GM18909 (cell line): ENCODE measurements around the gene NARS2.
"Not testable (repeated sequence)": the region's sequence is repeated elsewhere in the genome, so short reads cannot be mapped to it uniquely, and the experiment has no call there.

ENCODE experiments used
- ATAC-seq: cut with Tn5 transposase; IDR thresholded peaks from one replicate; pipeline ENCODE4 v1.9.1; 2021; ENCODE audit warnings: mild to moderate bottlenecking; ENCODE audit not compliant: unreplicated experiment, poor library complexity

The NARS2 gene

DNA sequence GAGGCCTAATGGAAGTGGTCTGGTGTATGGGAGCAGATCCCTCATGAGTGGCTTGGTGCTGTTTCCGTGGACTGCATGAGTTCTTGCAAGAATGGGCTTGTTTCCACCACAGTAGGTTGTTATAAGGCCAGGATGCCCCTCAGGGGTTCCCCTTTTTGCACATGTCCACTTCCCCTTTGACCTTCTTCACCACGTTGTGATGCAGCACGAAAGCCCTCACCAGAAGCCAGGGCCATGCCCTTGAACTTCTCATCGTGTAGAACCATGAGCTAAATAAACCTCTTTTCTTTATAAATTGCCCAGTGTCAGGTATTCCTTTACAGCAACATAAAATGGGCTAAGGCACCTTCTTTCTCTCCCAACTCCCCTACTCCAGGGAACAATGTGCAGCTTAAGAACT is 2.8 kb upstream of the NARS2 start:
- no peak for ATAC-seq

DNA sequence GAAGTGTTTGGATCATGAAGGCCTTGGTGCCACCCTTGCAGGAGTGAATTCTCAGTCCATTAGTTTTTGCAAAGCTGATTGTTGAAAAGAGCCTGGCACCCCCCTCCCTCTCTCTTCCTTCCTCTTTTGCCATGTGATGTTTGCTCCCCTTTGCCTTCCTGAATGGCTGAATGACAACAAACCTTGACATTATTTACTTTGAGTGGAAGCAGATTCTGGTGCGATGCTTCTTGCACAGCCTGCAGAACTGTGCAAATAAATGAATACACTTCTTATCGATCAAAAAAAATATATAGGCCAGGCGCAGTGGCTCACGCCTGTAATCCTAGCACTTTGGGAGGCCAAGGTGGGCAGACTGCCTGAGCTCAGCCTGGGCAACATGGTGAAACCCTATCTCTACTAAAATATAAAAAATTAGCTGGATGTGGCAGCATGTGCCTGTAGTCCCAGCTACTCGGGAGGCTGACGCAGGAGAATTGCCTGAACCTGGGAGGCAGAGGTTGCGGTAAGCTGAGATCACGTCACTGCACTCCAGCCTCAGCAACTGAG is 2.0 kb upstream of the NARS2 start:
- ATAC-seq = no peak

DNA sequence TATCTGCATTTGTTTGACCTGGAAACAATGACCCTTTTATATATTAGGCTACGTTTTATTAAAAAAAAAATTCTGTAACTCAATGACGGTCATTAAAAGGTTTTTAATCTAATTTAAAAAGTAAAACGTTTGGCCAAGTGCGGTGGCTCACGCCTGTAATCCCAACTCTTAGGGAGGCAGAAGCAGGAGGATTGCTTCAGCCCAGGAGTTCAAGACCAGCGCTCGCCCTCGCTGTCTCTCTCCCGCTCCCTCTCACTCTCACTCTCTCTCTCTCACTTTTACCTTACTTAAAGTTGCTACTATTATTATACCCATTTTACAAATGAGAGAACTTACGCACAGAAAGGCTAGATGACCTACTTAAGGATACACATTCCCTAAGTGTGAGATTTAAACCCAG is 814 bp upstream of the NARS2 start:
- ATAC-seq = no peak

DNA sequence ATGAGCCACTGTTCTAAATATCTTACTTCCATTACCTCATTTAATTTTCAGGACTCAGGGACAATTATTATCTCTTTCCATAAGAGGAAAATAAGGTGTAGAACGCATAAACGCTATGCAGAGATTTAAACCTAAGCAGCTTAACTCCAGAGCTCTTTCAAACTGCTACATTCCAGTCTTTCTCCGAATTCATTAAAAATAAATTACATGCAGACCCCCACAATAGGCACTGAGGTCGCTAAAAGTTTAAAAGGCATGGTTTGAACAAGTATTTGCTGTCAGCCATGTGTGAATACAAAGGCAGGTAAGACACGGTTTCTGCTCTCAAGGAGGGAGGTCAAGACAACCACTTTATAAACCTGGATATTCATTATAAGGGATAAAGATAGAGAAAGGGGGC is 983 bp downstream of the NARS2 start:
- ATAC-seq = no peak

DNA sequence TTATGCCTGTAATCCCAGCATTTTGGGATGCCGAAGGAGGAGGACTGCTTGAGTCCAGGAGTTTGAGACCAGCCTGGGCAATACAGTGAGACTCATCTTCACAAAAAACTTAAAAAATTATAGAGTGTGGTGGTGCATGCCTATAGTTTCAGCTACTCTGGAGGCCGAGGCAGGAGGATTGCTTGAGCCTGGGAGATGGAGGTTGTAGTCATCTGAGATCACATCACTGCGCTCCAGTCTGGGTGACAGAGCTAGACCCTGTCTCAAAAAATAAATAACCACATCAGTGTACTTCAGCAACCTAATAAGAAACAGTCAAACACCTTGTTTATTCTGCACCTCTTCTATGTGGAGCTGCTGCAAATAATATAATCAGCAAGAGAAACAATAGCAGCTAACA is 1.4 kb downstream of the NARS2 start:
- no peak for ATAC-seq

DNA sequence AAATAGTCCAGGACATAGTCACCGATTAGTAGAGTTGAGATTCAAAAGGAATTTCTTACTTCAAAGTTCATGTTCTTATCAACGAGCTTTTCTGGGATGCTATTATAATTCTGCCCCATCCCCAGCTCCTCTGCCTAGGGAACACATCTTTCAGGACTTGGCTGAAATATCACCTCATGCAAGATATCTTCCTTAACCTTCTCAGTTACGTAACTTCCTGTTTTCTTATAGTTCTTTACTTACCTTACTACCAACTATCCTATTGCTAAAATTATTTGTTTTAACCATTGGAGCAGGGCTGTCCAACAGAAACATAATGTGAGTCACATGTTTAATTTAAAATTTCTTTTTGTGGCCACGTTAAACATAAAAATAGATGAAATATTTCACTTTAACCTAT is 2.3 kb downstream of the NARS2 start:
- no peak for ATAC-seq

DNA sequence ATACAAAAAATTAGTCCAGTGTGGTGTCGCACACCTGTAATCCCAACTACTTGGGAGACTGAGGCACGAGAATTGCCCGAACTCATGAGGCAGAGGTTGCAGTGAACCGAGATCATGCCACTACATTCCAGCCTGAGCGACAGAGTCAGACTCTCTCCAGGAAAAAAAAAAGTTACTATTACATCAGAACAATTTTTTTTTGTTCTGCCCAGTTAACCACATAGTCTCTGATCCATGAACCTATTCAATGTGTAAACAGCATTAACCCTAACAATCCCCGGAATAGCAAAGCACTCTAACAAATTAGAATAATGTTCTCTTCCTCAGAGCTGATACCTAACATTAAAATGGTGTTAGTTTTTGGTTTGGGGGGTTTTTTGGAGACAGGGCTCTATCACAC is 4.6 kb downstream of the NARS2 start:
- no peak for ATAC-seq

DNA sequence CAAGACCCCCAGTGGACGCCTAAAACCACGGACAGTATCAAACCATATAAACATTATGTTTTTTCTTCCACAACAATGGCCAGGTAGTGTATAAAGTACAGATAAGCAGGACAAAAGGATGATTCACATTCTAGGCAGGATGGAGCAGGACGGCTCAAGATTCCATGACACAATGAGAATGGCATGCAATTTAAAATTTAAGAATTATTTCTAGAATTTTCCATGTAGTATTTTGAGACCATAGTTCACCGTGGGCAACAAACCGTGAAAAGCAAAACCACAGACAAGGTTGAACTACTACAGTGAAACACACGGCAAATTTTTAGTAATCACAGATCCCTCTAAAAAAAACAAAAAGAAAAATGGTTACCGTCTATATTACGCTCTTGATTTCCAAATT is 7.5 kb downstream of the NARS2 start:
- no peak for ATAC-seq

DNA sequence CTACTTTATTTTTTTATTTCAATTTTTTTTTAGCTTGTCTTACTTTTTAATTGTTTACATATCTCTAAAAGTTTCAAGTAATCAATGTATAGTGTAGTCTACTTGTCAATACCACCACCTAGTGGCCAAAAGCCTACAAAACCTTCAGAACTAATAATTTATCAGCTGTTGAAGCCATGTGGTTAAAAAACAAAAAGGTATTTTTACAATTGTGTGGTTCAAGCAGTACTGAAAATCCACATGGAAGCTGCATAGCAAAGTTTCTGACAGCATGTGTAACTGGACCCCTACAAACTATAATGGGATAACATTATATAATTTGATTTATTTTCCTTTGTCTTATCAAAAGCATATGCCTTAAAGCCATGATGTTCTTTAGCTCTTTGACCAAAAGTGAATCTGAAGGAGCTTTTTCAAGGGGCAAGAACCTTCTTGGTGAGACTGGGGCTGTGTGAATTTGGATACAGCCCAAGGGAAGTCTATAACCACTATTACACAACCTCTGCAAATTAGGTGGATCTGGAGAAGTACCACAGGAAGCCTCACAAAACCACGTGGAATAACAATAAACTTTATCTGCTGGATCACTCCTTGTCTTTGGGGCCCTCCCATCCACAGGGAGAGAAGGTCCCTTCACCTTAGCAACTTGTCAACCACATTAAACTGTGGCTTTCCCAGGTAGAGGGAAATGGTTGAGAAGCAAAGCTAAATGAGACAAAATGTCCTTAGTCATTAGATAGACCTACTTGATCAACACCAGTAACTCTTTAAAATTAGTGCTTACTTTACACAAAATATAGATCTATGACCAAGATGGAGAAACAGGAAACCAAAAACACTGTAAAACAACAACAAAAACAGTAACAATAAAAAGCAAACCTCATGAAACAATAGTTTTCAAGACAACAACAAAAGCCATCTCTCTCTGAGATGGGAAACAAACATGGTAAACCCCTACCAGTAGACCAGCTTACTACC is 9.9 kb downstream of the NARS2 start:
- peak; percentile 43 for ATAC-seq

DNA sequence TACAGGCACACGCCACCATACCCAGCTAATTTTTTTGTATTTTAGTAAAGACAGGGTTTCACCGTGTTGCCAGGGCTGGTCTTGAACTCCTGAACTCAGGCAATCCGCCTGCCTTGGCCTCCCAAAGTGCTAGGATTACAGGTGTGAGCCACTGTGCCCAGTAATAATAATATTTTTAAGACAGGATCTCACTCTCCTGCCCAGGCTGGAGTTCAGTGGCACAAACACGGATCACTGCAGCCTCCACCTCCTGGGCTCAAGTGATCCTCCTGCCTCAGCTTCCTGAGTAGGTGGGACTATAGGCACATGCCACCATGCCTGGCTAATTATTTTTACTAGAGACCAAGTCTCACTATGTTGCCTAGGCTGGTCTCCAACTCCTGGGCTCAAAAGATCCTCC is 10.6 kb downstream of the NARS2 start:
- ATAC-seq = peak; percentile 26

DNA sequence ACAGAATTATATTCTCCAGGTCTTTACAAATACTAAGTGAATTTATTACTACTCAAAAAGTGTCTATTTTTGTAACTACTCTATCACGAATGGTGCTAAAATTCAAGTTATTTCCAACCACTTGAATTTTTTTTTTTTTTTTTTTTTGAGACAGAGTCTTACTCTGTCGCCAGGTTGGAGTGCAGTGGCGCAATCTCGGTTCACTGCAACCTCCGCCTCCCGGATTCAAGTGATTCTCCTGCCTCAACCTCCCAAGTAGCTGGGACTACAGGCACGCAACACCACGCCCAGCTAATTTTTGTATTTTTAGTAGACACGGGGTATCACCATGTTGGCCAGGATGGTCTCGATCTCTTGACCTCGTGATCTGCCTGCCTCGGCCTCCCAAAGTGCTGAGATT is 11.6 kb downstream of the NARS2 start:
- not testable (repeated sequence) for ATAC-seq

DNA sequence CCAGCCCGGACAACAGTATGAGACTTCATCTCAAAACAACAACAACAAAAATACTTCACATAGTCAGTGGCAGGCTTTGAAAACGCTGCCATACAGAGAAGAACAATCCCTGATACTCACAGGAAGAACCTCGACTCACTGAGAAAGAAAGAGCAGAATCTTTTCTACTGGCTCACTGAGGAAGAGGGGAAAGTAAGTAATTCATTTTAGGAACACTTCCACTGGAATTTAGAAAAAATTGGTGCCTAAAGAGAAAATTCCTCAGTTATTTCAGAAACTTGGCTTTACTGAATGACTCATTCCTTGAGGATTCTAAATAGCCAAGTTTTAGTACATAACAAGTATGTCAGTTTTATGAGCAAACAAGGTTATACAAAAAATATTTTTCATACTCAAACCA is 12.3 kb downstream of the NARS2 start:
- no peak for ATAC-seq

DNA sequence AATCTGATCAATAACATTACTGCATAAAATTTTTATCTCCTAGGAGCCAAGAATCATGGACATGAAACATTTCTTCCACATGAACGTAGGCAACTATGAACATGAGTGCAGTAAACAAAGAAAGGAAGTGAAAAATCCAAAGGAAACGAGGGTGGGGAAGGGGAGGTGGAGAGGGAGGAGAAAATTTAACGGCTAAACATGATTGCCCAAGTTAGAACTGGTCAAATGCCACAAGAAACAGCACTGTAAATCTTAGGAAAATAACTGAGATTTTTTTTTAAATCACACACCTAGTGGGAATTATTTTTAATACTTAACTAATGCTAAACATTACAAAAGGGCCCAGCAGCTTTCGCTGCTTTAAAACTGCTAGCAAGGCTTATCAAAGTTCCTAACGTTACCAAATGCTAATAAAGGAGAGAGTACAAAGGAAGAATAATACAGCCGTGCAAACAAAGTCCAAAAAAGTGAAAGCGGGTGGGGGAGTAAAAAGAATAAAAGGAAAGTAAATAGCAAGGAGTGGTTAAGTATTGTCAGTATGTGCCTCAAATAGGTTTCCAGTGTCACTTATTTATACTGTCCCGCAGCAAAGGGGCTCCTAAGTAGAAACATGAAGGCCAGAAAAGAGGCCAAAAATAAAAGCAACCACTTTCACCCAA is 13.7 kb downstream of the NARS2 start:
- ATAC-seq = peak; percentile 20

DNA sequence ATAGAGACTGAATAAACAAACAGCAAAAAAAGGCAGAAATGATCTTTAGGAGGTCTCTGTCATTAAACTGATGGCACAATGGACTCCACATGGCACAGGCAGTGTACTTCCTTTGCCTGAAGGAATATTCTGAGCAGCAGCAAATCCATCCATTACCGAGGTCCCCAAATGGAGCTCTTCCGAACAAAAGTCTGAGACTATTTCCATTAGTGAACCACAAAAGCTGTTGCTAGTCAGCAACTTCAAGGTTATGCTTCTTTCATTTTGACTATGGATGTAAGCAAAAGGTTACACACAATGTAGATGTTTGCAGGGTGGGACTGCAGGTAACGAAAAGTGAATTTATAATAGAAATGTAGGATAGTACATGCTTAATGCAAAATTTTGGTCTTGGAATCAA is 14.5 kb downstream of the NARS2 start:
- peak; percentile 73 for ATAC-seq

DNA sequence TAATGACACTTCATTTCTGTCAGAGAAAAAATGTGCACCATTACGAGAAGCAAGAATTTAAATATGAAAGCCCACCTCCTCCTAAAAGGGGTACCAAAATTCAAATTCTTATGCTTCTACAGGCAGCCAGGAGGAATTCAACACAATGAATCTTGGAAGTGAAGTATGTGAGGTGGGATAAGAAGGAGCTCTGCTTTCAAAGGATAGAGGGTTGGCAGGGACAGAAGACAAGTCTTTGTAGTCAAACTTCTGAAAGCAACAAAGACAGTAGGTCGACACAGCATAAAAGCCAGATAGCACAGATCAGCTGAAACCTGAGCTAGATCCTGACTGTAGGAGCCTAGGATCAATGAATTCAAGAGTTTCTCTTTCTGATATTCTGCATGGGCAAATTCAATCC is 17.4 kb downstream of the NARS2 start:
- no peak for ATAC-seq

DNA sequence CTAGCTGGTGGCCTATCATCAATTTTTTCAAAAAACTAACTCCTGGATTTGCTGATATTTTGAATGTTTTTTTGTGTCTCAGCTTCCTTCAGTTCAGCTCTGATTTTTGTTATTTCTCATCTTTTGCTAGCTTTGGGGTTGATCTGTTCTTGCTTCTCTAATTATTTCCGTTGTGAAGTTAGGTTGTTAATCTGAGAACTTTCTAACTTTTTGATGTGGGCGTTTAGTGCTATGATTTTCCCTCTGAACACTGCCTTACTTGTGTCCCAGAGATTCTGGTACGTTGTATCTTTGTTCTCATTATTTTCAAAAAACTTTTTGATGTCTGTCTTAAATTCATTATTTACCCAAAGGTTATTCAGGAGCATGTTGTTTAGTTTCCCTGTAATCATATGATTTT is 19.1 kb downstream of the NARS2 start:
- no peak for ATAC-seq

DNA sequence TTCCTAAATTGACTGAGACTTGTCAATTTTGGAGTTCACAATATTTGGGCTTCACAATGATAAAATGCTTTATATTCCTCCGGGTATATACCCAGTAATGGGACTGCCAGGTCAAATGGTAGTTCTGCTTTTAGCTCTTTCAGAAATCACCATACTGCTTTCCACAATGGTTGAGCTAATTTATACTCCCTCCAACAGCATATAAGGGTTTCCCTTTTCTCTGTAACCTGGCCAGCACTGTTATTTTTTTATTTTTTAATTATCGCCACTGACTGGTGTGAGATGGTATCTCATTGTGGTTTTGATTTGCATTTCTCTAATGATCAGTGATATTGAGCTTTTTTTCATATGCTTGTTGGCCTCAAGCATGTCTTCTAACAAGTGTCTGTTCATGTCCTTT is 21.8 kb downstream of the NARS2 start:
- ATAC-seq = no peak

DNA sequence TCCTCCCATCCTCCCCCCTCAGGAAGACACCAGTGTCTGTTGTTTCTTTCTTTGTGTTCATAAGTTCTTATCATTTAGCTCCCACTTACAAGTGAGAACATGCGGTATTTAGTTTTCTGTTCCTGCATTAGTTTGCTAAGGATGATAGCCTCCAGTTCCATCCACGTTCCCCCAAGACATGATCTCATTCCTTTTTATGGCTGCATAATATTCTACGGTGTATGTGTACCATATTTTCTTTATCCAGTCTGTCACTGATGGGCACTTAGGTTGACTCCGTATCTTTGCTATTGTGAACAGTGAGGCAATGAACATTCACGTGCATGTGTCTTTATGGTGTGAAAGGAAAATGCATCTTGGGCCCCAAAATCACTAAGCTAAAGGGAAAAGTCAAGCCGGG is 22.5 kb downstream of the NARS2 start:
- ATAC-seq = not testable (repeated sequence)

DNA sequence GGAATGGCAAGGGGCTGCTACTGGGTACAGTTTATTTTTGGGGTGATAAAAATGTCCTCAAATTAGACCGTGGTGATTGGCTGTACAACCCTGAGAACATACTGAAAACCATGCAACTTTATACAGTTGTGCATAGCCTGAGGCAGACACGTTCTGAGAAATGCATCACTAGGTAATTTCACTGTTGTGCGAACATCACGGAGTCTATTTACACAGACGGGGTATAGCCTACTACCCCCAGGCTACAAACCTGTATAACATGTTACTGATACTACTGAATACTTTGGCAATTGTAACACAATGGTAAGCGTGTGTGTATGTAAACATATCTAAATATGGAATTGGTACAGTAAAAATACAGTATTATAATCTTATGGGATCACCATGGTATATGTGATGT is 23.6 kb downstream of the NARS2 start:
- ATAC-seq = no peak

DNA sequence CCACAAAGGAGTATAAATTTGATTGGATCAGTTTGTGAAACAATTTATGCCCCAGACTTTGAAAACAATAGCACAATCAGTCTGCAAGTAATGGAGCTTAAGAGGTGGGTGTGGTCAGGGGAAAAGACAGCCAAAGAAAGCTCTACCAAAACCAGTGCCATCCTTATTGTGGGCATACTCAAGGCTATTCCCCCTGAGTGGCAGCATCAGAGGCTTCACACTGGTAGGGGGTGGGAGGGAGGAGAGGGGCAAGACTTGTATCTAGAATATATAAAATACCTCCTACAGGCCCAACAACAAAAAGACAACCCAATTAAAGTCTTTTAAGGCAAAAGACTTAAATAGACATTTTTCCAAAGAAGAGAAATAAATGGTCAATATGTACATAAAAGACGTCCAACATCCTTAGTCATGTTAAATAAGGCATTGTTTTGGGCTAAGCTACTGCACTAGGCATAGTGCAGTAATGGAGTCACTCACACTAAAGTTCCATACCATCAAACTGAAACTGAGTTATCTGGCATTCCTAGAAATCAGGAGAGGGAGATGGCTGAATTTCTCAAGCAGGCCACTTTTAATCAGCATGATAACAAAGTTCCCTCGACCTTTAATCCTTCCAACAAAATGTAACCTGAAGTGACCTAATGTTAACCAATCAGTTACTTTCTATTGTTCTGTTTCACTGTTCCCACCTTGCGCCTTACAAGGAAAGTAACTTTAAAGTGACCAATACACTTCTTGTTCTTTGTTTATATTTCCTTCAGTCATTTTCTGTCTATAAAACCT is 24.8 kb downstream of the NARS2 start:
- no peak for ATAC-seq
